Sciatic nerve (tissue), 2 donors: ENCODE results near the gene KLF17. TPM values are rescaled to one million over a fixed set of nuclear protein-coding genes. Genes with fewer than 3 reads are reported as not detected.

Source experiments
- ATAC-seq: fragments of 200-7000 bp; cut with Tn5 transposase; one replicate; pipeline ENCODE4 v1.9.1; 2020; ENCODE audit warnings: mild to moderate bottlenecking, moderate library complexity
- DNase-seq: peaks from one replicate; pipeline ENCODE4 v3.0.0-alpha.2; 2020; ENCODE audit warnings: low spot score
- intact Hi-C: fragments of 100-400 bp; cut with DNase I; formaldehyde crosslinking; loops from one replicate; pipeline ENCODE4 v1.14.2; 2022
- total RNA-seq: library from RNA; stranded (reverse); fragmentation: NEBNext Ultra II Directional; extraction: Animal tissue kit (Norgen Biotek cat#: 25700); gene quantifications from one replicate; pipeline ENCODE4 v1.2.1, GENCODE V29; 2021
- donor health status: DM: no; HTN: no; CAD: no.
- donor health status: DM: no; HTN: no; CAD: no.

The KLF17 gene, protein sequence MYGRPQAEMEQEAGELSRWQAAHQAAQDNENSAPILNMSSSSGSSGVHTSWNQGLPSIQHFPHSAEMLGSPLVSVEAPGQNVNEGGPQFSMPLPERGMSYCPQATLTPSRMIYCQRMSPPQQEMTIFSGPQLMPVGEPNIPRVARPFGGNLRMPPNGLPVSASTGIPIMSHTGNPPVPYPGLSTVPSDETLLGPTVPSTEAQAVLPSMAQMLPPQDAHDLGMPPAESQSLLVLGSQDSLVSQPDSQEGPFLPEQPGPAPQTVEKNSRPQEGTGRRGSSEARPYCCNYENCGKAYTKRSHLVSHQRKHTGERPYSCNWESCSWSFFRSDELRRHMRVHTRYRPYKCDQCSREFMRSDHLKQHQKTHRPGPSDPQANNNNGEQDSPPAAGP
- total RNA-seq: not detected

DNA sequence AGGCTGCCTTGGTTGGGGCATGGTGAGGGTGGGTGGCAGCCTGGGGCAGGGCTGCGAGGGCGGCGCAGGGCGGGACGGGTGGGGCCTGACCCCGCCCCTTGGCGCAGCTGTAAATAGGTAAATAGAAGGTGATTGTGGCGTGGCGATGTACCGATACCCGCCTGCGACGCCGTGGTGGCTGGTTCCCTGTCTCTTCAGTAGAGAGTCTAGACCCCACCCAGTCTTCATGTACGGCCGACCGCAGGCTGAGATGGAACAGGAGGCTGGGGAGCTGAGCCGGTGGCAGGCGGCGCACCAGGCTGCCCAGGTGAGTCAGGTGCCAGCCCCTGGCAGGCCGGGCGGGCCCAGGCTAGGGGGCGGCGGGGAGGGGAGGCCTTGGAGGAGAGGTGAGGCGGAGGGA is at the start of gene KLF17:
KLF17 (plus strand) TSS at position 140 of the 400 bp plus-strand sequence; CDS start at position 227, 87 bp downstream.
- ATAC-seq (no peak), DNase-seq (no peak)
- intact Hi-C loops: no loop called here

DNA sequence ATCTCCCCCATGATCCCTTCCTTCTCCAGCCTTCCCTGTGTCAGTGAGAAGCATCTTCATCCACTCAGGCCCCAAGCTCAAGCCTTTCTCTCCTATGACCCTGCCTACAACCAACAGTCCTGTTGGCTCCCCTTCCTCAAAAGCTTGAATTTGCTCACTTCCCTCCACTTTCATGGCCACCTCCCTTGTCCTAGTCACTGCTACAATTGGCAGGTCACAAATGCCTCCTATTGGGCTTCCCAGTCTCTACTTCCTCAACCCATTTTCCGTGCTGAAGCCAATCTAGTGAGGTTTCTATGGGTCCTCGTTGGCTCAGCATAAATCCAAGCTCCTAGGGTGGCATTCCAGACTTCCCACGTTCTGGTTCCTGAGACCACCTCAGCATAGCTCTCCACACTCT is 47.2 kb upstream of the KLF17 start:
- intact Hi-C loops: no loop called here
- DNase-seq (no peak), ATAC-seq (no peak)

DNA sequence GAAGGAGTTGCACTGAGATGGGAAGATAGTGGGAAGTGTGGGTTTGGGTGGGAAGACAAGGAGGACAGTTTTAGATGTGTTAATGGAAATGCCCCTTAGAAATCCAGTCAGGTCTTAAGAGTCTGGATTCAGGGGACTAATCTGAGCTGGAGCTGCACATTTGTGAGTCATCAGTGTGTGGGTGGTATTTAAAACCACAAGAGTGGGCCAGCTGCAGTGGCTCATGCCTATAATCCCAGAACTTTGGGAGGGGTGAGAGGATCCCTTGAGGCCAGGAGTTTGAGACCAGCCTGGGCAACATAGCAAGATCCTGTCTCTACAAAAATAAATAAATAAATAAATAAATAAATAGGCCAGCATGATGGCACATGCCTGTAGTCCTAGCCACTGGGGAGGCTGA is 46.4 kb upstream of the KLF17 start:
- ATAC-seq (no peak), DNase-seq (no peak)
- intact Hi-C loops: no loop called here

DNA sequence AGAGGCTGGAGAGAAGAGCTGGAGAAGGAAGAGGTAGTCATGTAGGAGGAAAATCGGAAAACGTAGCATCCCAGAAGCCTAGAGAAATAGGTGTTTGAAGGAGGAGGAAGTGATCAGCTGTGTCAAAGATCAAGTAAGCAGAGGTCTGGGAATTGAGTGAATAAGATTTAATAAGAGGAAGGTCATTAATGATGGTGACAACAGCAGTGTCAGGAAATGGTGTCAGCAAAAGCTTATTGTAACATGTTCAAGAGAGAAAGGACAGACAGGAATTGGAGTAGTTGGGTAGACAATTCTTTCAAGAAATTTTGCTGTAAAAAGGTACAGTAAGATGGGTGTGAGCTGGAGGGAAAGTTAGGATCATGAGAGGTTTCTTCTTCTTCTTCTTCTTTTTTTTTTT is 45.8 kb upstream of the KLF17 start:
- ATAC-seq (no peak), DNase-seq (no peak)
- intact Hi-C loops: no loop called here

DNA sequence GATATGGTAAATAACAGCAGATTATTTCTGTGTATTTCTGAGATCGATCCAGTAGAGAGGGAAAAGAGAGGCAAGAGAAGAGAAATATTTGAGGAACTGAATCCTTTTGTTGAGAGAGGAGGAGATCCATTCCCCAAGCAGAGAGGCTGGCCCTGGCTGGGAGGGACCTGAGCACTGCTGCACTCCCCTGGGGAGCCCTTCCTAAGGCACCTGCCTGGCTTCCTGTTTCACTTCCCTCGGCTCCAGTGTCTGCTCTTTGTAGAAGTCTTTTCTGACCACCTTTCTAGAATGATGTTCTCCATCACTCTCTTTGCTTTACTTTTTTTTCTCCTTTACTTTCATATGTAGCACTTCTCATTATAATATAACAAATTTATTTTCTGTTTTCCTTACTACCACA is 45.1 kb upstream of the KLF17 start:
- intact Hi-C loops: no loop called here
- DNase-seq (no peak), ATAC-seq (no peak)

DNA sequence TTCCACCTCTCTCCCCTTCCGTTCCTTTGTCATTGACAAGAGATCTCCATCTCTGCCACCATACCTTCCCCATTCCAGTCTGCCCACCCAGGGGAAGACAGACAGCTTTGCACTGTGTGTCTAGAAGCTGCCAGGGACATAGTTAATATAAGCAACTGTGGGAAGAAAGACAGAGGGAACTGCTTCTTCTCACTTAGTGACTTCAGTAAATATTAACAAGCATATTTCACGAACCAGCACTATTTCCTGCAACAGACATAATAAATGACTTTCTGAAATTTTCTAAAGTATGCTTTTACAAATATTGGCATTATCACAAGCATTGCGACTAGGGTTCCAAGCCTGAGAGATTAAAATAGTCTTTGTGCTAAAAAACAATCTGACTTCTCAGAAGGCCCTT is 44.2 kb upstream of the KLF17 start:
- ATAC-seq: no peak

DNA sequence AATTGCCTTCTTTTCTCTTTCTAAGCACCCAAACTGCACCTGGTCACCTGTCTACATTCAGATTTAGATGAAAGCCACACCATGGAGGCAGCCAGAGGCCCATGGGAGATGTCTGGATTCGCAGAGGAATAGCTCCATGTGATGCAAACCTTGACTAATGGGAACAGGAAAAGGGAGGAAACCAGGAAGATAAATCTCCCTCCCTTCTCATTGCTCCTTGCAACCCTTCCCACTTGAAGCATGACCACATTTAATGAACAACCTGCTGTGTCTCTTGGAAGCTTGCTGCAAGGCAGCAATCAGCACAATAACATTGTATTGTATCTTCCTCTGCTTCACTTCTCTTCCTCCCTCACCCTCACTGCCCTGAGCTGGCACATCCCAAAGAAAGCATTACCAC is 42.6 kb upstream of the KLF17 start:
- ATAC-seq: no peak
- DNase-seq: no peak
- intact Hi-C loops: no loop called here

More for the DNA sequence above, 44.2 kb upstream of the KLF17 start:
- DNase-seq: no peak
- intact Hi-C loops: no loop called here

DNA sequence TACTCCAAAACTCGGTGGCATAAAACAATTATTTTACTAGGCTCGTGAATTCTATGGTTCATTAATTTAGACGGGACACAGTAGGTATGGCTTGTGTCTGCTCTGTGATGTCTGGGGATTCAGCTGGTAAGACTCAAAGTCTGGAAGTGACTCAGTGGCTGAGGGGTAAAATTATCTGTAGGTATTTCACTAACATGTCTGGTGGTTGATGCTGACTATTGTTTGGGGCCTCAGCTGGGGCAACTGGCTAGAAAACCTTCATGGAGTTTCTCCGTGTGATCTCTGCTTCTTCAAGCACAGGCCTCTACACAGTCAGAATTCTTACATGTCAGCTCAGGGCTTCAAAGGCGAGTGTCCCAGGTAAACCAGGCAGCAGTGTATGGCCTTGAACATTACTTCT is 41.2 kb upstream of the KLF17 start:
- intact Hi-C loops: no loop called here
- ATAC-seq: no peak
- no peak for DNase-seq

DNA sequence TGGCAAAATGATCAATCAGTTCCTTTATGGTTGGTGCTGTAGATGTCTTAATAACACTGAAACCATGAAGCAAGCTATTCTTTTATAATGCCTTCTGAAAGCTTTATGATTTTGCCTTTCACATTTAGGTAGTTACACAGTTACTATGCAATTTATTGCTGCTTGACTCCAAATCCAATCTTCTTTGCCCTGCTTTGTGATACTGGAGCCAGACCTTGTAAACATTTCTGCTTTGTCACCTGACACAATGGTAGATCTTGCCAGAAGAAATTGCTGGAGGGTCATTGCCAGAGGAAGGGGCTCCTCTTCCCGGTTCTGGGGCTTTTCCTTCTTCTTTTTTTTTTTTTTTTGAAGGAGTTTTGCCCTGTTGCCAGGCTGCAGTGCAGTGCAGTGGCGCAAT is 40.5 kb upstream of the KLF17 start:
- ATAC-seq (no peak), DNase-seq (no peak)
- intact Hi-C loops: no loop called here

DNA sequence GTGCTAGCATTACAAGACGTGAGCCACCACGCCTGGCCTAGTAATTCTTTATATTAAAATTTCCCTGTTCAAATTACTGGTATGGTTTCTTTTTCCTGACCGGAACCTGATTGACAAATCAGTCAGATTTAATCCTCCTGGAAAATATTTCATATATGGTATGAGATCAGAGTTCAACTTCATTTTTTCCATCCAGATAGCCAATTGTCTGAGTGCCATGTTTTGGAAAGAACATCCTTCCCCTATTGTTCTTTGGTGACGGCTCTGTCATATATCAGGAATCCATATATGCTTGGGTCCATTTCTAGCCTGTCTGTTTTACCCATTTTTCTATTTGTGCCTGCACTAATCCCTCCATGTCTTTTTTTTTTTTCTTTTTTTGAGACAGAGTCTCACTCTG is 39.1 kb upstream of the KLF17 start:
- intact Hi-C loops: no loop called here
- no peak for DNase-seq
- ATAC-seq: no peak

DNA sequence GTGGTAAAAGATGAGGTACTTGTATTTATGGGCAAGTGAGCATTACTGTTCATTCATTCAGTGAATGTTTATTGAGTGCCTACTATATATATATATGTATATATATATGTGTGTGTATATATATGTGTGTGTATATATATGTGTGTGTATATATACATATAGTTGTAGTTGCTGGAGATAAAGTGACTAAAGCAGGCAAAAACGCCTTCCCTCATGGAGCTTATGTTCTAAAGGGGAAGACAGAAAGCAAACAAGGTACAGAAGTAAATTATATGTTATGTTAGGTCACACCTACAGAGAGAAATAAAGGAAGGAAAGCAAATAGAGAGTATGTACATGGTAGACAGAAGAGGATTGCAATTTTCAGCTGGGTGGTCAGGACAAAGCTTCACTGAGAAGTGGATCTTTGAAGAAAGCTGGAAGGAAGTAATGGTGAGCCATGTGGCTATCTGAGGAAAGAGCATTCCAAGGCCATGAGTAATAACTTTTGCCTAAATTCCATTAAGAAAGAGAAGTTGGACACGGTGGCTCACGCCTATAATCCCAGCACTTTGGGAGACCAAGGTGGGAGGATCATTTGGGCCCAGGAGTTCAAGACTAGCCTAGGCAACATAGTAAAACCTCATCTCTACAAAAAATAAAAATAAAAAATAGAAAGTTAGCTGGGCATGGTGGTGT is 33.5 kb upstream of the KLF17 start:
- no peak for ATAC-seq
- intact Hi-C loops: no loop called here
- DNase-seq: no peak

DNA sequence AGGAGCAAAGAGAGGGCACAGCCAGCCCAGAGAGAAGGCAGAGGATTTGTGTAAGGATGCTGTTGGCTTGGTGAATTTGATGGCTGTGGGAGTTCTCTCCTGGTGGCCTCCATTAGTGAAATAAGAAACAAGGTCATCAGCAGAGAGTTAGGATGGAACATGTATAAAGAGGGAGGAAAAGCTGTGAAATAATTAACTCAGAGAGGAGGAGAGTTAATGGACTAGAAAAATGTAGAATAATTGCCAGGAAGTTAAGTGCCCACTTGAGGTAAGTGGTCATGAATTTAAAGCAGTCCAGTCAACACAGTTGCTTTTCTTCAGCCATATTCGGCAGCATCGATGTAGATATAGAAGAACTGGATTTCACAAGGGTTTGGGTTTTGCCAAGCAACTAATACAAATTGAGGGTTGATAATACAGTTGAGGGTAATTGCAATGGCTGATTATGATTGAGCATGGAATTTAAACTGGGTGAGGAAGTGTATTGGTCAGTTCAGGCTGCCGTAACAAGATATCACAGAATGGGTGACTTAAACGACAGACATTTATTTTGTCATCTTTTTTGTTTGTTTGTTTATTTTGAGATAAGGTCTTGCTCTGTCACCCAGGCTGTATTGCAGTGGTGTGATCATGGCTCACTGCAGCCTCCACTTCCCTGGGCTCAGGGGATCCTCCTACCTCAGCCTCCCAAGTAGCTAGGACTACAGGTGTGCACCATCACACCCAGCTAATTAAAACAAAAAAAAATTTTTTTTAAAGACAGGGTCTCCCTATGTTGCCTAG is 31.7 kb upstream of the KLF17 start:
- no peak for DNase-seq
- intact Hi-C loops: no loop called here
- no peak for ATAC-seq

DNA sequence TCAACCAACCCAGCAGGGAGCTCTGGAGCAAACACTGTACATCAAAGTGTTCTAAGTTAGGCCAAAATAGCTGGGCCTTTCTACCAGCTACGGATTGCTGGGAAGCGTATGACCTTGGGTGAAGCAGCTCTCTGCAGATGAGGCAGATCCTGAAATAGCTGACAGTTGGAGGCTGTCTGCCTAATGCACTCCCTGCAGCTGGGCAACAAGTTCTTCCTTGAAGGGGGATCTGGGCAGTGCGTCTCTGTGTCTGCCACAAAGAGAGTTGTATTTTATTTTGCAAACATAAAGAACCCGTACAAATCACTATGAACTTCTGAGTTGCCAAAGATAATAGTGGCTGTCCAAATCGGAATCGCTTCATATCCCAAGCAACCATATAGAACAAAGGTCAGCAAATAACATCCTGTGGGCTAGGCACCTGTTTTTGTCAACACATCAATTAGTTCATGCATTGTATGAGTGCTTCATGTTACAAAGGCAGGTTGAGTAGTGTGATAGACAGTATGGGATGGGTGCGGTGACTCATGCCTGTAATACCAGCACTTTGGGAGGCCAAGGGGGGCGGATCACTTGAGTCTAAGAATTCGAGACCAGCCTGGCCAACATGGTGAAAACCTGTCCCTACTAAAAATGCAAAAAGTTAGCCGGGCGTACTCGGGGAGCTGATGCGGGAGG is 29.1 kb upstream of the KLF17 start:
- intact Hi-C loops: no loop called here
- ATAC-seq: no peak
- DNase-seq: no peak

DNA sequence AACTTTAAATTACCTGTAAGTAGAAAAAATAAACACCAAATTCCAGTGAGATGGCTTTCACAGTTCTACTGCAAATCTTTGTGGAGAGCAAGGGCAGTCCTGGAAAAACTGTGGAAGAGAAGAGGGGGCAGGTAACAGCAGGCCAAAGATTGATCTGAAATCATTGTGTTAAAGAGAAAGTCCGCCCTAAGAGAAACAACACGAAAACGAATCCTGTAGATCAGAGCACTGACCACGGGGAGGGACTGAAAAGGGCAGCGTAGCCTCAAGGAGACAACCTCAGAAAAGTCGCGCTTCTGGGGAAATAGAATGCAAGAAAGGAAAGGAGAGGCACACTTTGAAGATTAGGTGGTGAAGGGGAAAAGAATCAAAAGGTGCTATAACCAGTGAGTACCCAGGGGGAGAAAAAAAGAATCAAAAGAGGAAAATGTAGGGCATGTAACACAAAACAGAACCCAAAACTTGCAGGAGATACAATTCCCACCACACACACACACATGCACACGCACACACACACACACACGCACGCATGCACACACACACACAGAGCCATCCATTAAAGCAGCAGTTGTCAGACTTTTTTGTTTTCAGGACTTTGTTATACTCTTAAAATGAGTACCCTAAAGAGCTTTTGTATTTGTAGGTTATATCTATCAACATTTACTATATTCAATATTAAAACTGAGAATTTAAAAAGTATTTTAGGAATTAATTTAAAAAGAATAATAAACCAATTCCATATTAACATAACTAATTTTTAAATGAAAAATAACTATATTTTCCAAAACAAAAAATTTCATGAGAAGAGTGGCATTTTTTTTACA is 28.0 kb upstream of the KLF17 start:
- no peak for ATAC-seq
- DNase-seq: no peak
- intact Hi-C loops: no loop called here

DNA sequence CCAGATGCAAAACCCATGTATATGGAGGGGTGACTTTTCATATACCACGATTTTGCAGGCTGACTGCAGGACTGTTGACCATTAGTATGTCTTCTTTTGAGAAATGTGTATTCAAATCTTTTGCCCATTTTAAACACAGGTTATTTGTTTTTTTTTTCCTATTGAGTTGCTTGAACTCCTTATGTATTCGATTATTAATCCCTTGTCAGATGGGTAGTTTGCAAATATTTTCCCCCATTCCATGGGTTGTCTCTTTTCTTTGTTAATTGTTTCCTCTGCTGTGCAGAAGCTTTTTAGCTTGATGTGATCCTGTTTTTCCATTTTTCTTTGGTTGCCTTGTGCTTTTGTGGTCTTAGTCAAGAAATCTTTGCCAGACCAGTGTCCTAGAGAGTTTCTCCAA is 24.6 kb upstream of the KLF17 start:
- intact Hi-C loops: no loop called here
- ATAC-seq: no peak
- DNase-seq: no peak

DNA sequence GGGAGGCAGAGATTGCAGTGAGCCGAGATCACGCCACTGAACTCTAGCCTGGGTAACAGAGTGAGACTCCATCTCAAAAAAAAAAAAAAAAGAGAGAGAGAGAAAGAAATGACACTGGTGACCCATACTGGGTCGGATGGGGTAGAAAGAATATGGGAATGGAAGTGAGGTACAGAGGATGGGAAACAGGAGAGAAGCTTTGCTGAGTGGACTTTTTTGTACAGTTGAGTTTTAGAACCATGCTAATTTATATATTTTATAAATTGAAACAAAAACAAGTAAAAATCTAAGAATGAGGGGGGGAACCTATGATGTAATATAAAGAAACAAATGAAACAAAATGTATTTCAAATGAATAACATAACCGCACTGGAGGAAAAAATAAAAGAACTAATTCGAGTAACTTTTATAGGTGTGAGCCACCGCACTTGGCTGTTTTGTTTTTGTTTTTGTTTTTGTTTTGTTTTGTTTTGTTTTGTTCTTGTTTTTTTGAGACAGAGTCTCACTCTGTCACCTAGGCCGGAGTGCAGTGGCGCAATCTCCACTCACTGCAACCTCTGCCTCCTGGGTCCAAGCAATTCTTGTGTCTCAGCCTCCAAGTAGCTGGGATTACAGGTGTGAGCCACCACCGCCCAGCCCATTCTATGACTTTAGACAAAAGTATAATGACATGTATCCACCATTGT is 18.3 kb upstream of the KLF17 start:
- DNase-seq: no peak
- no peak for ATAC-seq
- intact Hi-C loops: no loop called here

DNA sequence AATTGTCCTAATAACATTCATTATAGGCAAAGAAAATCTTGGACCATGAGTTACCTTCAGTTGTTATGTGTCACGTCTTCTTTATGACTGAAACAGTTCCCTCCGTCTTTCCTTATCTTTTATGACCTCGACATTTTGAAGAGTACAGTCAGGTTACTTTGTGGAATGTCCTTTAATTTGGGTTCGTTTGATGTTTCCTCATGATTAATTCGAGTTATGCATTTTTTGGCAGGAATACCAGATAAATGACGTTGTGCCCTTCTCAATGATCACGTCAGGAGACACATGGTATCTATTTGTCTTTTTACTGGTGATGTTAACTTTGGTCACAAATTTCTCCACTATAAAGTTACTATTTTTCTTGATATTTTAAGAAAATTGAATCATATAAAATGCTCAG is 17.3 kb upstream of the KLF17 start:
- no peak for ATAC-seq
- intact Hi-C loops: no loop called here
- DNase-seq: no peak
